HG03565 (cell line): Measurements from ENCODE around the gene PDE4D.
"Not testable (repeated sequence)": the region's sequence is repeated elsewhere in the genome, so short reads cannot be mapped to it uniquely, and the experiment has no call there.

Experiments used
- ATAC-seq: cut with Tn5 transposase; IDR thresholded peaks from one replicate; pipeline ENCODE4 v1.9.1; 2021; ENCODE audit warnings: mild to moderate bottlenecking, moderate library complexity; ENCODE audit not compliant: unreplicated experiment

Gene PDE4D

DNA sequence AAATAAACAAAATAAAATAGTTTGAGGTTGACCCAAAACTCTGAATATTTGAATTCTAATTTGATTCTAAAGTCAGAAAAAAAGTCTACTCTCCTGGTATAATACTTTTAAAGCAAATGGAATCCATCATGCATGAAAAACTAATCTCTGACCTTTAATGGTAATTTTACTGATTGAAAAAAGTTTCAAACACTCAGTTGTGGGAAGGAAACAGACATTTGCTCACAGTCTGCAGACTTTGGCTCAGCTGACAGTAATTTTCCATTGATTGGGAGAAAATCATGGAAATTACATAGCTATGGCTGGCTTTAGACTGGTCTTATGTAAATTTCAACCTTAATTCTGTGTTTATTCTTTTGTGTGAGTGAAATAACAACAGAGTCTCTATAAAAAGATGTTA, 574.3 kb downstream of the PDE4D start:
- ATAC-seq: no peak

DNA sequence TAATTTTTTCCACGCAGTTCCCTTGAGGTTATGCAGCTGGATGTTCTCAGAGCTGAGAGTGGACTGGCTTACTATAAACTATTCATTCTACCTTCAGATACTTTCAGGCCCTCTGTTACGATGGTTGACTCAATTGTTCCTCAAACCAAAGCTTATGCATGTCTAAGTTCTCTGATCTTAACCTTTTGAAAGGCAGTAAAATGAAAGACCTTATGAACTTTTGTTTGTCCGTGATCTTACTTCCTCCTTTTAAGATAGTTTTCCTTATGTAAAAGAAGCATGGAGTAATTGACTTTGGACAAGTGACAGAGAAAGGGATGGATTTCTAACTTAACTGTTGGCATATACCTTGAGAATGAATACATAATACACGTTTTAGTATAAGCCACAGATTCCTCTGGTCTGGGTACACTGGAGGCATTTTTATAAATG, 575.7 kb downstream of the PDE4D start:
- no peak for ATAC-seq

DNA sequence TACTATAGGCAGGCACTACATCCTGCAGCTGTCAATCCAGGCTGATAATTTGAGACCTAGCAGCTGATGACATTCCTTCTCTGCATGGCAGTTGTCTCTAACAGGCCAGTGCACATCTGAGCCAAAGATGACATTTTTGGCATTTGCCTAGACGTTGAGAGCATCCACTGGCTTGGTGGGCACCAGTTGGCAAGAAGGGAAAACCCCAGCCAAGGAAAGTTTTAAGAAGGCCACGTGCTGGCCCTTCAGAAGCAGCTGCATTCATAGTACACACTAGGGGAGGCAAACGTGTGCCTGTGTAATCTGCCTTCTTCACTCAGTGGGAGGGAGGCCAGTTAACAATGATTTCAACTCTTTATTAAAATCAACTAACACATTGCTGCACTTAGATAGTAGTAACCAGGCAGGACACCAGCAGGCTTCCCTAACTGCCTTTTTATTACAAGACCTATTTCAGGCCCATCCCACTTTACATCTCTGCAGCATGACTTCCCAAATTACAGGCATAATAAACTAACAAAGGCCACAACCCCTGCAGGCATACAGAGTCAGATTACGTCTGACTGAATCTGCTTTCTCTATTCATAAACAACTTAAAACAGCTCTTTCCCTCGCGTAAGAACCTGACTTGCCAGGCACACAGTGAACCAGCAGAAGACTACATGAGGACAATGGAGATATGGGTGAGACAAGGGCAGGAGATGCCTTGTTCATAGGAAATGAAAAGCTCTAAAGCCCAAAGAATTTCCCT, 576.3 kb downstream of the PDE4D start:
- no peak for ATAC-seq

DNA sequence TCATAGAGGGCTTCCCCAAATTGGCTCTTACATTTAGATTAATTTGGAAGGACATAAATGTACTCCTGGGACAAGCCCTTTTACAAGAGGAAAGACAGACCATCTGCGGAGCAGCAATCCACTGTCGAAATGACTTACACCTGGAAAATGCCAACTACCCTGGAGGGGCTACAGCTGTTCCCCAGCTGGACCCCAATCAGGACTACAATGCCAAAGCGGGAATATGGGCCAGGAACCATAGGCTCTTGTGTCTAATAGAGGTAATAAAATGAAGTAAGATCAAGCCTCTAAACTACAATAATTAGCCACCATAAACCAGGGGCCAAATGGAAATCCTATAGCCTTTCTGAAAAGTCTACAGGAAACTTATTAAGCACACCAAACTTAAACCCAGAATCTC, 581.3 kb downstream of the PDE4D start:
- ATAC-seq: no peak

DNA sequence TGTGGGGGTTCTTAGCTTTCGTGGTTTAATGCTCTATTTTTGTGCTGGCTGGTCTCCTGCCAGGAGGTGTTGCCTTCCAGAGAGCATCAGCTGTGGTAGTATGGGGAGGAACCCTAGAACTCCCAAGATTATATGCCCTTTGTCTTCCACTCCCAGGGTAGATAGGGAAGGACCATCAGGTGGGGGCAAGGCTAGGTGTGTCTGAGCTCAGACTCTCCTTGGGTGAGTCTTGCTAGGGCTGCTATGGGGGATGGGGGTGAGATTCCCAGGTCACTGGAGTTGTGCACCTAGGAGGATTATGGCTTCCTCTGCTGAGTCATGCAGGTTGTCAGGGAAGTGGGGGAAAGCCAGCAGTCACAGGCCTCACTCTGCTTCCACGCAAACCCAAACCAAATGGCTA, 584.8 kb downstream of the PDE4D start:
- ATAC-seq: not testable (repeated sequence)

DNA sequence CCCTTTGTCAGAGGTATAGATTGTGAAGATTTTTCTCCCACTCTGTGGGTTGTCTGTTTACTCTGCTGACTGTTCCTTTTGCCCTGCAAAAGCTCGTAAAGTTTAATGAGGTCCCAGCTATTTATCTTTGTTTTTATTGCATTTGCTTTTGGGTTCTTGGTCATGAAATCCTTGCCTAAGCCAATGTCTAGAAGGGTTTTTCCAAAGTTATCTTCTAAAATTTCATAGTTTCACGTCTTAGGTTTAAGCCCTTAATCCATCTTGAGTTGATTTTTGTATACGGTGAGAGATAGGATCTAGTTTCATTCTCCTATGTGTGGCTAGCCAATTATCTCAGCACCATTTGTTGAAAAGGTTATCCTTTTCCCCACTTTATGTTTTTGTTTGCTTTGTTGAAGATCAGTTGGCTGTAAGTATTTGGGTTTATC, 590.2 kb downstream of the PDE4D start:
- ATAC-seq: not testable (repeated sequence)

DNA sequence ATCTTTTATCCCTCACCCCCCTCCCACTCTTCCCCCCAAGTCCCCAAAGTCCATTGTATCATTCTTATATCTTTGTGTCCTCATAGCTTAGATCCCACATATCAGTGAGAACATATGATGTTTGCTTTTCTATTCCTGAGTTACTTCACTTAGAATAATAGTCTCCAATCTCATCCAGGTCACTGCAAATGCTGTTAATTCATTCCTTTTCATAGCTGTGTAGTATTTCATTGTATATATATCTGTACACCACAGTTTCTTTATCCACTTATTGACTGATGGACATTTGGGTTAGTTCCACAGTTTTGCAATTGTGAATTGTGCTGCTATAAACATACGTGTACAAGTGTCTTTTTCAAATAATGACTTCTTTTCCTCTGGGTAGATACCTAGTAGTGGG, 591.0 kb downstream of the PDE4D start:
- ATAC-seq: not testable (repeated sequence)

DNA sequence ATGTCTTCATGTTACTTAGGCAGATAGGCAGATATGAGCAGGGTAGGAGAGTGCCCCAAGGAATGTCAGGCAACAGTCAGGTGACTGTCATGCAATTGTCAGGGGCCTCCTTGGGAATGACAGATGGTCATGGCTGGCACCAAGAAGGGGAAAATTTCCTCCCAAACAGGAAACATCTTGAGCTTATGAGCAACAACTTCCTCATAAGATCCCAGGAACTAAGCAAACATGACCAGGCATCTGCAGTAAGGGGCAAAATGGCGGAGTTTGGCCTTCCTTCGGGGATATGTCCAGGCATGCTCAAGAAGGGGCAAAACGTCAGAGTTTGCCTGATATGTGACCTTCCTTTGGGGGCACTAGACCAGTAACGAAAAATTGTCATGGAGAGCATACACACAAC, 591.8 kb downstream of the PDE4D start:
- no peak for ATAC-seq

DNA sequence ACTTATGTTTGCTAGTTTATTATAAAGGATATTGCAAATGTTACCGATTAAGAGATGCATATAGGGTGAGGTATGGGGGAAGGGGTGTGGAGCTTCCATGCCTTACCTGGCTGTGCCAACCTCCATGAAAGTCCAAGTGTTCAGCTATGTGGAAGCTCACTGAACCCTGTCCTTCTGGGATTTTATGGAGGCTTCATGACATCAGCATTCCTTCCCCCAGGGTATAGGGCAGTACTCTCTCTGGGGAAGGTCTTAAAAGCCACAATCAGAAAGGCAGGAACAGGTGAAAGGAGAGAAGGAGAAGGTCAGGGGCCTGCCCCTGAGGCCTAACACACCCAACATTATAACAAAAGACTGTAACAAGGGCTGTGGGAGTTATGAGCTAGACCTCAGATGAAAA, 592.6 kb downstream of the PDE4D start:
- no peak for ATAC-seq

DNA sequence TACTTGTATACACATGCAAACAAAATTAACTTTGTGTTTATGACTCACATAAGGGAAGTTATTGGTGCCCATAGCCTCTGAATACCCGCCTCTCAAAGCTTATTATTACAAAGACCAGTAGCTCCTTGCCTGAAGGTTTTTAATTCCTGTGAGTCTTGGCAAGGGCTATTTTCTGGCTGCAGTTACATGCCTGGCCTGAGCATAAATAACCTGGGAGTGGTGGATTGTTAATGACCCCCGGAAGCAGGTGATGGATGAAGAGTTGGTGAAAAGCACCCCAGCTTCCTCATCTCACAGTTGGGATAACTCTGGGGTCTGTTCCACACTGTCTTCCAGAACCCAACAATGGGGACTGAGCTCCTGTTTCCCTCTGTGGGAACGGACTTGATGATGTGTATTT, 594.5 kb downstream of the PDE4D start:
- no peak for ATAC-seq

DNA sequence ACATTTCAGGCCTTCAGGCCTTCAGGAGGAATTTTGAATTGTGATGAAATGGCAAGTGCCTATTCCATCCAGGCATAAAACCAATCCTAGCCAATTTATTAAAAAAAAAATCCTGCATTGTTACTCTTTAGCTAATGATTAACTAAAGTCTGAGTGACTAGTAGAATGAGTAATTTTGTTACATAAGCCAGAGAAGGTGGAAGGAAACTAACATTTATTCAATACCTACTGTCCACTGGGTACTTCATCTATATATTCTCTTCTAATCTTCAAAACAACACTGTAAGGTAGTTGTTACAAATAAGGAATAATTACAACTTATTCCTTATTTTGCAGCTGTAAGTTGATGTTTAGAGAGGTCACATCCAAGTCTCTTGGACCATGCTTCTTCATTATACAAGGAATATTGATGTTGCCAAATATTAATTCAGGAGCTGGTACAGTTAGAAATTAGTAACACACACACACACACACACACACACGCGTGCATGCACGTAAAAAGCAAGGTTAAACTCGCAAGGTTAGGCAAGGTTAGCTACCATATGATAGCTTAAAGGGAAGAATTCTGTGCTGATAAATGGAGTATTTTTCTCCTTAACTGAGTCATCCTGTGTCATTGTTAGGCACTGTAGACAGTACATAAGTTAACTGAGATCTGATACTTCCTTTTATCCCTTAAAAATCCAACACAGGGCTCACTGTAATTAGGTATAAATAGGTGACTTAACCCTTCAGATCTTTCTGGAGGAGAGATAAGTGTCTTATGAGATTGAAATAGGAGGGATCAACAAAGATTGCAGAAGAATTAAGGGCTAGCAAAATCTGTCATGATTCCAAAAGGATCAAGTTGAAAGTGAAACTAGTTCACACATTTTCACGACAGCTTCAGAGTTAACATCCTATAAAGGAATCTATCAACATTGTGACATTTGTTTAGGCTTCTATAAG, 596.9 kb downstream of the PDE4D start:
- no peak for ATAC-seq

DNA sequence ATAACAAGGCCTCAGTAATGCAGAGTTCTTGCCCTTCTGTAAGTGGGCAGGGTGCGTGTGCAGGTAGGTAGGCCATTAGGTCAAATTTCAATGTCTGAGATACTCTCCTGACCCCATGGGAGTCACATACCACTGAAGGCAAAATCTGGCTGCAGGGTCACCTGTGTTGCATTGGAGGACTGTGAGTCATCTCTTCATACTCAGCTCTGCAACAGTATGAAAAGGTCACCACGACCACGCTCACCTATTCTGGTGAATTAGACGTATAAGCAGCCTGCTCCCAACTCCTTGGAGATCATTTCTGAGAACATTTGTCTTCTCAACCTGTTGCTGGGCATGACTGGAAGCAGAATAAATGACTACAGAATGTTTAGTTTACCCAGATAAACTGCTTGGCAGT, 599.8 kb downstream of the PDE4D start:
- no peak for ATAC-seq

DNA sequence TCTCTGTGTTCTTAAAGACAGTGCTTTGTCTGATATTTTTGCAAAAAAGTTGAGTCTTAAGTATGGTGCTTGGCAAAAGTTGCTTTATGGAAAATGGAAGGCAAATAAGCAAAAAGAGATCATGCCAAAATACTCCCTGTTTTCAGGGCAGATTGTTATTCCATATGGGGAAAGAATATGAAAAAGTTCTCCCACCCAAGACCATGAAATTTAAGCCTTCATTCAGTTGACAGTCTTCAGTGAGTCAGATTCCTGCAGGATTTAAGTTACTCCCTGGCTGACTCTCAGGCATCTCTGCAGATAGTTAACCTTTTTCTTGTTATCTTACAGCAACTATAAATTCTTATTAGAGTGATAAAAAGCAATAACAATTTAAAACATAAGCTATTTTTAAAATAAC, 601.6 kb downstream of the PDE4D start:
- ATAC-seq: no peak

DNA sequence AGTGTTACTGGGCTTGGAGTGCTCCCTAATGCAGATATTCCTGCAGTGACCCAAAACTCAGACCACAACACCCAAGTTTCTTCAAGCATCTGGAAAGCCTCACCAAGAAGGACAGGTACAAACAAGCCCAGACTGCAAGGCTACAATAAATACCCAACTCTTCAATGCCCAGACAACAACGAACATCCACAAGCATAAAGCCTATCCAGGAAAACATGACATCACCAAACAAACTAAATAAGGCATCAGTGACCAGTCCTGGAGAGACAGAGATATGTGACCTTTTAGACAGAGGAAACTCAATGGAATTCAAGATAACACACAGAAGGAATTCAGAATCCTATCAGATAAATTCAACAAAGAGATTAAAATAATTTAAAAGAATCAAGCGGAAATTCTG, 605.6 kb downstream of the PDE4D start:
- ATAC-seq: no peak

DNA sequence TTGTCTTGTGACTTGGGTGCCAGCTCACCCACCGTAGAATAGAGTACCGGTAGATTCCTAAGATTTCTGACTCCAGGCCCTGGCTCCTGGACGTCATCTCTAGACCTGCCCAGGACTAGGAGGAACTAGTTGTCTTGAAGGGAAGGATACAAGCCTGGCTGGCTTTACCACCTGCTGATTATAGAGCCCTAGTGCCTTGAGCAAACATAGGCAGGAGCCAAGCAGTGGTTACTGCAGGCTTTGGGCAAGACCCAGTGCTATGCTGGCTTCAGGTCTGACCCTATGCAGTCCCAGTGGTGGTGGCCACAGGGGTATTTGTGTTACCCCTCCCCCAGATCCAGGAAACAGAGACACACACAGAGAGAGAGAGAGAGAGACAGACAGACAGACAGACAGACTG, 606.2 kb downstream of the PDE4D start:
- no peak for ATAC-seq

DNA sequence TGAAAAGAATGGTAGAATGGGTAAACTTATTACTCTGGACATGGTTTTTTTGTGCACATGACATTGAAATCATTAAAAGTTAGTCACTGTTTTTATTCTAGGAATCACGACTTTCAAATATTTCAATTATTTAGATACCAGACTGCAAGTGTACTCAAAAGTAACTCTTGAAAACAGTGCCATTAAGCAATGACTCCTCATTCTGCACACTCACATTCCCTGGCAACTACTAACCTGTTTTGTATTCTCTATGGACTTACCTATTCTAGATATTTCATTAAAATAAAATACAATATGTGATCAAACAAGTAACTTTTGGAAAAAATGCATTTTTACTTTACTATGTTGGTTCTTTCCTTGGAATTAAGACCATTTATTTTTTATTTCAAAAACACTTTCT, 607.0 kb downstream of the PDE4D start:
- no peak for ATAC-seq

DNA sequence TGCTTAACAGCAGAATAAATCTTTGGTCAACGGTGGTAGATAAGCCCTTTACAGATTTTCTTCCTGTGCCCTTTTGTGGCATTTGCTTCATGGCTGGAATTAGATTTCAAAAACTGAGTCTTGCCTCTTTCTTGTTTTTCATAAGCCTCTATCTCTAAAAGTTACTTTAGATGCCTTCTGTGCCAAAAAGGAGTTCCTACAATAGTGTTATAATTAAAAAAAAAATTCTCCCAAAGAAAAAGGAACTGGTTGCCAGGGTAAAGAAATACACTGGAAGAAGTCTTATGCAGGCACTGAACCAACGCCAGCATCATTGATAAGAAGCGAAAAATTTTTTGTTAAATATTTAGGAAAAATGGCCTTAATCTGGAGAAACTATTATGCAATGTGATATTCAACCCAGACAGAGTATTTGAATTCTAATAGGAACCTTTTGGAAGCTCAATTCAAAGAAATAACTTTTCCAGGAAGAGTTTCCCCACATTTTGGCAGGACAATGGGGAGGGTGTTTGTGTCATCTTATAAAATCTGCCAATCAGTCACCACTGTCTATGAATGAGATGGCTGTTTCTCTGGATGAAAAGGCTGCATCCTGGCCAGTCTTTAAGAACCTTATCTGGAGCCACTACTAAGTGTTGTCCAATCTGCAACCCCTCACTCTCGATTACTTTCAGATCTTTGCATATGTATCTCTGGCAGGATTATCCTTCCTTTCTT, 608.1 kb downstream of the PDE4D start:
- ATAC-seq: no peak

DNA sequence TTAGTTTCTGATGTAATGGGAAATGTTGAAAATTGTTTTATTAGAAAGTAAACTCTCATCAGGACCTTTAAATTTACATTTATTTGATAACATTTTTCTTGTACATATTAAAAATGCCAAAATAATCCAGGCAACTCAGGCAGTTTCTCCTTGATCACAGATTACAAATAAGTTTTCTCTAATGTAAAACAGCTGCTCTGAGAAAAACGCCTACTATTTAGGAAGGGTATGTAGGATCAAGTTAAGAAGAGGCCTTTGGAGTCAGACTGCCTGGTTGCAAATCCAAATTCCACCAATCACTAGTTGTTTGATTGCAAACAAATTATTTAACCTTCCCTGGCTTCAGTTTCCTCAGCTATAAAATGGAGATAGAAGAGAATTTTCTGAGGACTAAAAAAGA, 610.8 kb downstream of the PDE4D start:
- no peak for ATAC-seq

DNA sequence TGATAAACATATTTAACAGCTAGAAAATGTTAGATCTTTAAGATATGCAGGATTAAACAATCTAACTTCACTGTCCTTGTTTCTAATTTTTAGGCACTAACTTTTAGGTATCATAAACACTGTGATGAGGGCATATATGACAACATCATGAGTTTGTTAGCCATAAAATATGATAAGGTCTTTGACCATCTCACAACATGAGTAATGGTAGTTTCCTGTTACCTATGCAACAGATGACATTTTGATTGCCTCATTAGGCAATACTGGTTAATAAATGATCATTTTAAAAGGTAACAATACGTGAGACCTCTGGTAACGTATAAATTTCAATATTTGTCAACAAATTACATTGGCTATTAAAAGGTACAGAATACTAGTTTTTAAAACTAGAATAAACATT, 613.5 kb downstream of the PDE4D start:
- no peak for ATAC-seq

DNA sequence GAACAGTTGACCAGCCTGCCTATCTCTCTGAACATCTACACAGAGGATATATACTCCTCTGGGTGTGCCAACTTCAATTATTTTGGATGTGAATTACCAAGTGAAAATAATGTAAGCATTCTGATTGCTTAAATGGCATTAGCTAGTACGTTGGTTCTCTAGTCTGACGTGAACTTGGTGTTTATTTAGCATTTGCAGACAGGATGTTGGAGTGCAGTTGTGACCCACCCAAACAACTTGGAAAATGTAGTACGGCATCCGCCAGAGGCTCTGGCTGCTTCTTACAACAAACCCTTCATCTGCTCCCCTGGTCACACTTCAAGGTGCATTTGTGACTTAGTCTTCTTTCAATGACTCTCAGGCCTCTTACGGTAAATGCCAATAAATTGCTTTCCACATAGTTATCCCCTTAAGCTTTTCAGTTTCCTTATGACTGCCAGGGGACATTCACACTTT, 616.6 kb downstream of the PDE4D start:
- ATAC-seq: no peak

DNA sequence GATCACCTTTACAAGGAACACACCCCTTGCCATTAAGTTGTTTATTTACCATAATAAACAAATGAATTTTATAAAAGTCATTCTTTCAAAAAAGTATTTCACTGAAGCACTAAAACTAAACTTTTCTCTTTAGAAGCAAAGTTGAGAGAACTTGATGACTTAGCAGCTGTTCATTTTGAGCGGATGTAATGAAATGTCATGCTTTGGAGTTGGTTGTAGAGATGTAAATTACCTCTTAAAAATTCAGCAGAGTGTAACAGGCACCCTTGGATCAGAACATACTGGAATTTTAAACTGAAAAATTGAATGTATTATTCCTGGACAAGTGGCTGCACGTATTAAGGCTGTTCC, 617.2 kb downstream of the PDE4D start:
- no peak for ATAC-seq
